K562 (cell line): ENCODE results near the gene LRRIQ1. TPM values are rescaled to one million over a fixed set of nuclear protein-coding genes. Genes with fewer than 3 reads are reported as not detected.

Experiments
- ATAC-seq: fragments of 200-7000 bp; cut with Tn5 transposase; 3 replicates; pipeline ENCODE4 v1.9.1; 2020; ENCODE audit warnings: moderate library complexity
- BruUV-seq: library from RNA; stranded (reverse); fragments of 400-500 nt; replicated peaks from 2 replicates; lab custom pipeline; 2021; lab: Mats Ljungman, UMichigan
- CTCF ChIA-PET: fragments of 300-600 bp; formaldehyde crosslinking; extraction: SDS; loops from one replicate; lab custom pipeline; 2021; ENCODE audit warnings: low intra/inter-chr PET ratio; lab: Yijun Ruan, JAX
- POLR2A ChIA-PET: fragments of 300-600, 350-650 bp; sonication (Branson Sonifier 250); formaldehyde crosslinking; extraction: SDS; loops from one replicate; lab custom pipeline; 2021; ENCODE audit warnings: antibody characterized with exemption, inconsistent platforms; lab: Yijun Ruan, JAX
- DNase-seq, 4 experiments: peaks; one replicate each; pipeline versions ENCODE4 v3.0.0 to v3.0.0-alpha.2; 2011 to 2018; ENCODE audit warnings: low spot score in 3 of 4, mixed read lengths in 3 of 4; ENCODE audit errors: extremely low read depth in 1 of 4
- FAIRE-seq: peaks from 2 replicates; lab custom pipeline; 2011; peaks lifted over from hg19 to GRCh38; lab: Jason Lieb, UNC
- H2AFZ ChIP-seq: 2 replicates; pipeline ENCODE4 v1.6.0; 2011; ENCODE audit warnings: low read depth, low read length, control low read depth, inconsistent platforms
- H3K27ac ChIP-seq: fragments of 200-600 bp; 3 replicates; pipeline ENCODE4 v1.8.0; 2011; ENCODE audit warnings: low read depth, mild to moderate bottlenecking, control low read depth, inconsistent platforms, low read length, moderate library complexity, mixed read lengths; ENCODE audit errors: extremely low read depth
- H3K27me3 ChIP-seq, 2 experiments: fragments of 300-600 bp in 1 of 2; 2 replicates in 1 of 2; 3 replicates in 1 of 2; pipeline versions ENCODE4 v1.6.0 to v1.8.0; 2011; ENCODE audit warnings: inconsistent platforms in 2 of 2, low read length in 2 of 2, mild to moderate bottlenecking in 1 of 2, mixed read lengths in 1 of 2, moderate library complexity in 1 of 2; ENCODE audit not compliant: control insufficient read depth in 2 of 2, insufficient read depth in 2 of 2
- H3K36me3 ChIP-seq: fragments of 300-600 bp; 3 replicates; pipeline ENCODE4 v1.8.0; 2011; ENCODE audit warnings: mild to moderate bottlenecking, low read length, inconsistent platforms; ENCODE audit not compliant: control insufficient read depth, insufficient read depth
- H3K4me1 ChIP-seq, 2 experiments: fragments of 200-600 bp in 1 of 2; replicated peaks in 1 of 2; 2 replicates in 1 of 2; 3 replicates in 1 of 2; pipeline versions ENCODE4 v1.5.1 to v1.8.0; 2011; ENCODE audit warnings: inconsistent platforms in 2 of 2, low read length in 2 of 2, mild to moderate bottlenecking in 1 of 2, mixed read lengths in 1 of 2, moderate library complexity in 1 of 2; ENCODE audit not compliant: control insufficient read depth in 2 of 2, insufficient read depth in 2 of 2
- H3K4me2 ChIP-seq: 2 replicates; pipeline ENCODE4 v1.6.1; 2011; ENCODE audit warnings: low read length, control low read depth, inconsistent platforms, mixed read lengths; ENCODE audit not compliant: insufficient read depth
- H3K4me3 ChIP-seq: fragments of 200-600 bp; sonication (generic), shearing (Covaris generic); 2 replicates; pipeline ENCODE4 v1.5.1; 2016; ENCODE audit warnings: control low read depth, inconsistent platforms
- H3K79me2 ChIP-seq: fragments of 200-600 bp; 3 replicates; pipeline ENCODE4 v1.8.0; 2011; ENCODE audit warnings: low read length, inconsistent platforms; ENCODE audit not compliant: control insufficient read depth, insufficient read depth
- H3K9ac ChIP-seq, 2 experiments: 2 replicates each; pipeline versions ENCODE4 v1.6.0 to v1.6.1; 2011; ENCODE audit warnings: low read depth in 2 of 2, low read length in 2 of 2, control low read depth in 1 of 2, inconsistent platforms in 1 of 2, mild to moderate bottlenecking in 1 of 2, mixed read lengths in 1 of 2; ENCODE audit not compliant: insufficient read depth in 1 of 2
- H3K9me1 ChIP-seq: one replicate; pipeline ENCODE4 v1.6.0; 2011; ENCODE audit warnings: inconsistent platforms, mild to moderate bottlenecking, low read length, moderate library complexity; ENCODE audit not compliant: control insufficient read depth, insufficient read depth
- H3K9me3 ChIP-seq: replicated peaks from 2 replicates; pipeline ENCODE4 v1.5.1; 2011; ENCODE audit warnings: low read depth, low read length, inconsistent platforms; ENCODE audit not compliant: control insufficient read depth, insufficient read depth
- H4K20me1 ChIP-seq: replicated peaks from 2 replicates; pipeline ENCODE4 v1.6.1; 2011; ENCODE audit warnings: low read length, inconsistent platforms, mixed read lengths; ENCODE audit not compliant: control insufficient read depth, insufficient read depth
- CBFA2T3 ChIP-seq: fragments of 450-650 bp; IDR thresholded peaks from 2 replicates; pipeline ENCODE4 v1.6.1; 2017
- CXXC5 ChIP-seq: fragments of 250-450 bp; sonication (Bioruptor Pico); IDR thresholded peaks from 2 replicates; pipeline ENCODE4 v1.8.0; 2022; ENCODE audit warnings: inconsistent platforms, mild to moderate bottlenecking, moderate library complexity
- ETS1 ChIP-seq: conservative IDR thresholded peaks from 2 replicates; pipeline ENCODE4 v1.6.1; 2011; ENCODE audit warnings: low read depth, mild to moderate bottlenecking, low read length; ENCODE audit not compliant: control insufficient read depth
- ETV1 ChIP-seq: fragments of 450-650 bp; conservative IDR thresholded peaks from 2 replicates; pipeline ENCODE4 v1.6.1; 2016; ENCODE audit warnings: missing genetic modification characterization, control low read depth, low read depth, missing compliant biosample characterization
- GABPB1 ChIP-seq: sonication (generic); formaldehyde crosslinking; IDR thresholded peaks from 2 replicates; pipeline ENCODE4 v1.8.0; 2022; ENCODE audit warnings: mild to moderate bottlenecking, missing genetic modification reagents
- HMGN3 ChIP-seq: IDR thresholded peaks from 2 replicates; pipeline ENCODE4 v1.6.1; 2011; ENCODE audit warnings: borderline replicate concordance, low read depth, mild to moderate bottlenecking, mixed read lengths, low read length; ENCODE audit not compliant: insufficient read length; ENCODE audit errors: extremely low read depth
- MLX ChIP-seq, 2 experiments: fragments of 450-650 bp in 1 of 2; sonication (generic) in 1 of 2; formaldehyde crosslinking; conservative IDR thresholded peaks; 2 replicates each; pipeline versions ENCODE4 v1.4.0 to v1.8.1; 2020 to 2022; ENCODE audit warnings: mild to moderate bottlenecking in 1 of 2, missing genetic modification reagents in 1 of 2
- PREB ChIP-seq: sonication (generic); formaldehyde crosslinking; IDR thresholded peaks from 2 replicates; pipeline ENCODE4 v1.8.1; 2023; ENCODE audit warnings: mild to moderate bottlenecking, missing genetic modification reagents
- RBM34 ChIP-seq: fragments of 200-400 bp; formaldehyde crosslinking; IDR thresholded peaks from 2 replicates; pipeline ENCODE4 v1.6.1; 2018; ENCODE audit warnings: low read length, borderline replicate concordance; ENCODE audit not compliant: insufficient read depth
- TAF9B ChIP-seq: fragments of 450-650 bp; IDR thresholded peaks from 2 replicates; pipeline ENCODE4 v1.6.1; 2018; ENCODE audit warnings: mild to moderate bottlenecking; ENCODE audit not compliant: partially characterized antibody
- XRCC3 ChIP-seq: fragments of 450-650 bp; IDR thresholded peaks from 2 replicates; pipeline ENCODE4 v1.6.1; 2017; ENCODE audit warnings: mild to moderate bottlenecking, moderate library complexity
- ZFP1 ChIP-seq: fragments of 450-650 bp; formaldehyde crosslinking; IDR thresholded peaks from 2 replicates; pipeline ENCODE4 v1.4.0; 2020; ENCODE audit warnings: mild to moderate bottlenecking, mixed read lengths
- WGBS: fragments of 100-300 bp; shearing (Covaris generic); methylation state at CpG from one replicate; pipeline ENCODE4 v1.1.6; 2016; ENCODE audit warnings: low coverage, mixed read lengths; ENCODE audit not compliant: insufficient coverage; ENCODE audit errors: missing lambda C conversion rate; 5-methylcytosine and 5-hydroxymethylcytosine counted together
- in situ Hi-C: fragments of 300-500 bp; cut with MboI; formaldehyde crosslinking; loops from 4 replicates; pipeline ENCODE4 v1.15.0; 2018; ENCODE audit warnings: inconsistent platforms, mixed read lengths
- intact Hi-C: fragments of 100-400 bp; cut with micrococcal nuclease; formaldehyde crosslinking; loops from 2 replicates; pipeline ENCODE4 v1.14.2; 2022
- polyA plus RNA-seq, 8 experiments: library from polyadenylated mRNA; depleted of rRNA in 4 of 8; stranded (reverse) in 5 of 8; unstranded in 3 of 8; fragments of >200 nt; fragmentation: Nextera tagmentation in 2 of 8; fragmentation: Illumina TruSeq in 1 of 8; extraction: Ambion mirVana in 2 of 8; extraction: Trizol in 1 of 8; gene quantifications; 2 replicates each; pipeline versions ENCODE4 v1.2.1 to v1.2.3, GENCODE V29; 2011 to 2014; ENCODE audit warnings: inconsistent platforms in 1 of 8, missing spikeins in 1 of 8
- total RNA-seq, 7 experiments: library from RNA; depleted of rRNA in 6 of 7; stranded (reverse); fragments of >200 nt in 6 of 7; fragmentation: Illumina TruSeq in 2 of 7; extraction: Trizol in 2 of 7; gene quantifications; 2 replicates each; pipeline versions ENCODE4 v1.2.1 to v1.2.3, GENCODE V29; 2011 to 2021; ENCODE audit warnings: low replicate concordance in 1 of 7

Gene LRRIQ1
- total and polyA plus RNA-seq, 9 of the 15 experiments (the other 6 are each of a cell fraction or from before 2014, with no cell fraction given), result not detected

- Histone ChIP-seq H2AFZ (no peak overlapping the region), H4K20me1 (no peaks in the 10 kb centered on the region), H3K27me3 (no peaks in the 10 kb centered on the region), H3K4me1 (no peaks in the 10 kb centered on the region), H3K4me2 (no peak overlapping the region), H3K9me1 (no peaks in the 10 kb centered on the region), H3K79me2 (no peaks in the 10 kb centered on the region), H3K9ac (no peak overlapping the region), H3K36me3 (no peaks in the 10 kb centered on the region), H3K9me3 (no peaks in the 10 kb centered on the region)
- WGBS, result 2% methylated on average over 3 of the region's 3 CpGs
- in situ Hi-C loops, result no loop called here
- DNase-seq (no peak), FAIRE-seq (no peak), ATAC-seq (no peak)
- ChIA-PET POLR2A (interaction anchor here (1.0 kb wide), 1 partner anchor 62 kb away, joined by 3 read pairs; no protein-coding TSS in a partner anchor), CTCF (no interaction called here)
- intact Hi-C loops, result no loop called here
- no TSS peak for BruUV-seq
- TF ChIP-seq CBFA2T3, result no peak
- no peak for TF ChIP-seq XRCC3
- no peak for TF ChIP-seq ZFP1 (CRISPR knock-in tag)
- TF ChIP-seq, all 486 proteins: peak for 0
- Histone ChIP-seq H3K27ac (no peak overlapping the region), H3K4me3 (no peak overlapping the region)
Observed at GRCh38 chr12:85244561-85244960, 208.4 kb downstream of the LRRIQ1 start.

- Histone ChIP-seq H3K4me1 (no peaks in the 10 kb centered on the region), H4K20me1 (no peaks in the 10 kb centered on the region), H3K27me3 (no peaks in the 10 kb centered on the region), H3K27ac (no peak overlapping the region), H2AFZ (no peak overlapping the region), H3K36me3 (no peaks in the 10 kb centered on the region), H3K4me2 (no peak overlapping the region), H3K9me3 (no peaks in the 10 kb centered on the region), H3K4me3 (no peak overlapping the region), H3K9me1 (no peaks in the 10 kb centered on the region), H3K79me2 (no peaks in the 10 kb centered on the region), H3K9ac (no peak overlapping the region)
- ATAC-seq (no peak), FAIRE-seq (no peak), DNase-seq (no peak)
- no TSS peak for BruUV-seq
- intact Hi-C loops, result no loop called here
- in situ Hi-C loops, result no loop called here
- CTCF ChIA-PET, result no interaction called here
- WGBS, result 0% methylated on average over 4 of the region's 4 CpGs
- POLR2A ChIA-PET, result no interaction called here
- TF ChIP-seq CXXC5 (CRISPR knock-in tag) (no peak), PREB (no peak), ETS1 (no peak), HMGN3 (no peak), TAF9B (no peak), GABPB1 (no peak), RBM34 (no peak), MLX (CRISPR knock-in tag; conservative IDR thresholded peaks at IDR 0.05) (no peak), ETV1 (no peak)
Observed at GRCh38 chr12:85253853-85254252, 217.7 kb downstream of the LRRIQ1 start.
